Measurements from ENCODE around the gene AHCYL1. TPM values are rescaled to one million over a fixed set of nuclear protein-coding genes. Genes with fewer than 3 reads are reported as not detected.
"Not testable (repeated sequence)": the region's sequence is repeated elsewhere in the genome, so short reads cannot be mapped to it uniquely, and the experiment has no call there.

Gene AHCYL1
- total RNA-seq (ENCODE audit: insufficient read depth, low replicate concordance), result 54.9 TPM

DNA sequence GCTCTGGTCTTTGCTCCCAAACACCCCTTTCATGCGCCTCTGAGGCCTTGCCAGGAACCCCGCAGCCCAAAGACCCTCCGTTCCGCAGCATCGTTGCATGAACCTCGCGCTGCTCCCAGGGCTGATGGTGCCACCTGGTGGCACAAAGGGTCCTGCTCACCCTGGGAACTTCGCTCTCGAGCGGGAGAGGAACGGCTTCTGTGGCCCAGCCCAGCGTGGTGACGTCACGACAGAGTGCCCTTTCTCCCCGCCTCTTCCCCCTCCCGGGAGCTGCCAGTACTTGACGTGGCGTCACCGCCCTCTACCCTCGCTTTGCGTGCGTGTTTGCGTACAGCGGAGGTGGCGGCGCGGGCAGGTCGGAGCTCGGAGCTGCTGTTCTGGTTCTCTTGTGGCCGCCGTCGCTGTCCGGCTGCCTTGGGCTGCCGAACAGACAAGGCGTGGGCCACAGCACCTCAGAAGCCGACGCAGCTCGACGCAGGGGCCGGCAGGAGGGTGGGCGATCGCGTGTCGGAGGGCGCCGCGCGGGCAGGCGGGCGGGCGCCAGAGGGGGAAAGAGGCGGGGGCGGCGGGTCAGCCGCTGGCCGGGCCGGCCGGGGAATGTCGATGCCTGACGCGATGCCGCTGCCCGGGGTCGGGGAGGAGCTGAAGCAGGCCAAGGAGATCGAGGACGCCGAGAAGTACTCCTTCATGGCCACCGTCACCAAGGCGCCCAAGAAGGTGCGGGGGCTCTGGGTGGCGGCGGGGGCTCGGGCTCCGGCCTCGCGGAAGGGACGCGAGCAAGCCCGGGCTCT, at the start of gene AHCYL1:
Gene AHCYL1, plus strand, starts transcription at position 310 of the 791 bp plus-strand sequence. Its CDS starts 288 bp downstream, at position 598.
- DNase-seq (ENCODE audit: low spot score), result peak; percentile 99

DNA sequence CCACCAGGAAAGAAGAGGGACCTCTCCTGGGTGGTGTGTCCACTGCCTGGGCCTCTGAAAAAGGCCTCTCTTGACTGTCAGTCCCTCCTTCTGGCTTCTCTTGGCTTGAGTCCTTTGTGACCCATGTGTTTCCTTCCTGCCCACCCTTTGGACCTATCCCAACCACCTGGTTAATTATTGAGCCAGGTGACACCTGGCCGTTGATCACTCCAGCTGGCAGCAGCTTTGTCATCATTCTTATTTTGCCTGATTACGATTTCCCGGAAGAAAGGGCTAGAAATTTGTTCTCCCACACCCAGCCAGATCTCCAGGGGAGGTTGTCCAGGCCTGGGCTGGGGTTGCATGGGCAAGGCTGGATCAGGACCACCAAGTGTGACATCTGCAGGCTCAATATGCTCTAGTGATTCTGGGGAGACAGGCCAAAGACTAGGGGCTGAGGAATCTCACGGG, 49.1 kb upstream of the AHCYL1 start:
- no peak for DNase-seq (ENCODE audit: low spot score)

DNA sequence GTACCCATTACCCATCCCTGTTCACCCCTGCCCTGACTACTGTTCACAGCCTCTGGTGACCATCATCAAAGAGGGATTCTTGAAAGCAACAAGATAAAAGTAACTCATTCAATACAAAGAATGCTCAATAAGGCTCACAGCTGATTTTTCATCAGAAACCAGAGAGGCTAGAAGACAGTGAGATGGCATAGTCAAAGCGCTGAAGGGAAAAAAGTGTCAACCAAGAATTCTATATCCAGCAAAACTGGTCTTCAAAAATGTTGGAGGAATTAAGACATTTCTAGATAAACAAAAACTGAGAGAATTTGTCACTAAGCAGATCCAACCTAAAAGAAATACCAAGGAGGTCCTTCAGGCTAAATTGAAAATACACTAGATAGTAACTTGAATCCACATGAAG, 46.8 kb upstream of the AHCYL1 start:
- no peak for DNase-seq (ENCODE audit: low spot score)

DNA sequence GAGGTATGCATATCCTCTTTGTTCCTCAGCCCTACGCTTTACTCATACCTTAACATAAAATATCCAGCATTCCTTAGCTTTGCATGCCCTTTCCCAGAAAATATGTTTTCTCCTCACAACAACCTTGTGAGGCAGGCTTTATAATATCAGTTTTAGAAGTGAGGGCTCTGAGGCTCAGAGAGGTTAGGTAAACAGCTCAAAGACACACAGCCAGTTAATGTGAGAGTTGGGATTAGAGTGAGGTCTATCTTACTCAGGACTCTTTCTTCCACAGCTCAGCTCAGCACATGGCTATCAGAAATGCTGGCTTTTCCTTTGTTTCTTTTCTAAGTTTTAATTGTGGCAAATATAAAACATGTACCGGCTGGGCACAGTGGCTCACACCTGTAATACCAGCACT, 46.0 kb upstream of the AHCYL1 start:
- DNase-seq (ENCODE audit: low spot score), result no peak

DNA sequence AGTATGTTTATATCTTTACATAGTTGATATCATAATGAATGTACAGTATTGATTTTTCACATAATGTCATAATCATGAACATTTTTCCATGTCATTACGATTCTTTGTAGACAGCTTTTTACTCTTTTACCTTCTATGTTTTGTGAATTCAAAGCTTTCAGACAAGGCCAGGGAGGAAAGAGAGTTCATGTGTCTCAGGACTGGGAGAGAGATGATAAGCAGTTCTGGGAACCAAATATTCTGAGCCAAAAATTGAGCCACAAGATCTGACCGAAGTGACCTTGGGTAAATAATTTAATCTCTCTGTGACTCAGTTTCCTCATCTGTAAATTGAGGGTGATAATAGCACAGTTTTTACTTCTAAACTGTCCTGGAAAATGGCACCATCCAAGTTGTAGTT, 42.1 kb upstream of the AHCYL1 start:
- DNase-seq (ENCODE audit: low spot score), result no peak

DNA sequence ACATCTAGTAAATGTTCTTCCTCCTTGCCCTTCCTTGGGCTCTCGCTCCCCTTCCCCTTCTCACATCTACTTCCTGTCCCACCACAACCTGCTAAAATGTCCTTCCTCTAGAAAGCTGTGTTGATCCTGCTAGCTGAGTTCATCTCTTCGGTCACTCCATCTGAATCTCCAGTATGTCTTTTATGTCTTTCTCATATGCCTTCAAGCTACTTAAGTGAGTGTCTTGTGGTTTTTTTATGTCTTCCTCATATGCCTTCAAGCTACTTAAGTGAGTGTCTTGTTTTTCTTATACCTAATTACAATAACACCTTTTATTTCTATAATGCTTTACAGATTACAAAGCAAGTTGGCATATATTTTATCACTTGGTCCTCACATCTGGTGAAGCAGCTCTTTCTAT, 40.0 kb upstream of the AHCYL1 start:
- no peak for DNase-seq (ENCODE audit: low spot score)

DNA sequence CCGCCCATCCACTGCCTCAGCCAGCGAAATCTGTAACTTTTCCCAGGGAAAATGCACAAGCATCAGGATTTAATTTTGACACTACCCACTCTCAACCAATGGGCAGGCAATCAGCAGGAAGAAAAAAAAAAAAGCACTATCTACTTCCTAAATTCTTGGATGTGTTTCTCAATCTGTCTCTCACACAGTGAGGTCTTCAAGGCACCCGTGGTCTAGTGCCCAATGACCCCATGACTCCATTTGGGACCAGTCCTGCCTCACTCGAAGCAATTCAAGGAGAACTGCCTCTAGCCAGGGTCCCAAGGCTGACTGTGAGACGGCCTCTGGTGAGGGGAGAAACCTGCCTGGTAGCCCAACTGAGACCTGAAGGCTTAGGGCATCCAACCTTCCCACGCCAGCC, 38.1 kb upstream of the AHCYL1 start:
- no peak for DNase-seq (ENCODE audit: low spot score)

DNA sequence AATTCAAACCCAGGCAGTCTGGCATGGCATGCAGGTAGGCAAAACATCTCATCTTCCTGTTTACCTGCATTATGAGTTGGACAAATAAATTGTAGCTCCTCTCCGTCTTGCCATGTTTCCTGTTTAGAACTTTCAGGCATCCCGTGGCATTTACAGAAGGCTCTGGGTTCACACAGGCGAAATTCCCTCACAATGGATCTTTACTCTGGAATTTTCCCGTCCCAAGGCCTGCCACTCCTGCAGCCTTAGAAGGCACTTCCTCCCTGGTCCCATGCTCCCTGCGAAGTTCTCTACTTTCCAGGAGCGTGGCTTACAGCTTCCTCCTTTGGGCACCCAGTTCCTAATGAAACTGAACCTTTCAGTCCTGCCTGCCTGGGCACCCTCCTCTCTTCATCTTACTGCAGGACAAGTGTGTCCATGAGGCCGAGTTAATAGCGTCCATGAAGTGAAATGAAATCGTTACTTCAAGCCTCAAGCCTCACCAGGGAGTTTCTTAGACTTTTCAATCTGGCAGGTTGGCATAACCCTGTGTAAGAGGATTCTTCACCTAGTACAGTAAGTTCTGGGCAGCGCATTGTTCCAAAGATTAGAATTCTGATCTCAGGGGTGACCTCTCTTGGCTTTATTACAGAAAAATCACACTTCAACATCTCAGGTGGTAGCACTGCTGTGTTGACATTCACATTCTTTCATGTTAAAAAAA, 36.8 kb upstream of the AHCYL1 start:
- no peak for DNase-seq (ENCODE audit: low spot score)

DNA sequence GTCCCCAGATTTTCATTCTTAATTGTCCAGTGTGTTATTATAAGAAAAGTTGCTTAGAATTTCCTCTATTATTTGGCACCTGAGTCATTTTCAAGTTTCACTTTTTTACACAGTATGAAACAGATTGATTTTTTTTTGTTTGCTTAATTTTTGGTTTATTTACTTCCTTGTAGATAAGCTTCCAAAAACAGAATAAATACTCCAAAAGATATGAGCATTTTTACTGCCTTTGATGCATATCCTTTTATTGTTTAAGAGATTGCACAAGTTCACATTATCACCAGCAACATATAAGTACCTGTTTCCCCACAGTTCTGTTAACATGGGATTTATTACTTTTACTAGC, 36.3 kb upstream of the AHCYL1 start:
- no peak for DNase-seq (ENCODE audit: low spot score)

DNA sequence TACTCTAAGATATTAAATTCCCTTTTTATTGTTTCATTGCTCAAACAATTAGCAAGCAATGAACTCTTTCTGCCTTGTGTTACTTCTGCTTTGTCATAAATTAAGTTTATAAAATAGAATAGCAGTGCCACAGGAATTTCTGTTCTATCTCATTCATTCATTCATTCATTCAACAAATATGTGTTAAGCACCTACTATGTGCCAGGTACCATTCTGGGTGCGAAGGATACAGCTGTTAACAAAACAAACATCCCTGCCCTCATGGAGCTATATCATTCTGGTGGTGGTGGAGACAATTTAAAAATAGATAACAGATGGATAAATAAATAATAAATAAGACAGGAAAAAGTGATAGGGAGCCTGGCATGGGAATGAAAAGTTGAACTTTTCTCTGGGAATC, 34.5 kb upstream of the AHCYL1 start:
- no peak for DNase-seq (ENCODE audit: low spot score)

DNA sequence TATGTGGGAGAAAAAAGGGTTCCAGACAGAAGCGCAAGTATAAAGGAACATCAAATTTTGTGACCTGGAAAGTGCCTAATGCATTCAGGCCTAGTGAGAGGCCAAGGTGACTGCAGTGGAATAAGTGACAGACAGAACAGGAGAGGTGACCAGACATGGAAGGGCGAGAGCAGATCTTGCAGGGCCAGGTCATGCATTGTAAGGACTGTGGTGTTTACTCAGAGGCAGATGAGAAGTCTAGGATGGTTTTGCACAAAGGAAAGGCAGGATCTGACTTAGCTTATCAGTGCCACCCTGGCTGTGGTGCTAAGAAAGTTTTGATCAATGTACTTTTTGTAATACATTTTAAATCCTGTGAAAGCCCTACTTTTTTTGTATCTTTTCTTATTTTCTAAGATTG, 34.1 kb upstream of the AHCYL1 start:
- no peak for DNase-seq (ENCODE audit: low spot score)

DNA sequence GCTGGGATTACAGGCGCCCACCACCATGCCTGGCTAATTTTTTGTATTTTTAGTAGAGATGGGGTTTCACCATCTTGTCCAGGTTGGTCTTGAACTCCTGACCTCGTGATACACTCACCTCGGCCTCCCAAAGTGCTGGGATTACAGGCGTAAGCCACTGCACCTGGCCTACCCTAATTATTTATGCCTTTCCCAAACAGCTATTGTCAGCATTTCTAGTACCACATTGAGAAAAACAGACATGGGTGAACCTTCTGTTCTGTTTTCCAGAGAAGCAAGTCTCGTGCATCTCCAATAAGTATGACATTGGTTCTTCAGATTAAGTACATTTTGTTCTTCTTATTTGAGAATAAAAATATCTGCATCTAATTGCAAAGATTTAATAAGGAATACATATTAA, 33.1 kb upstream of the AHCYL1 start:
- not testable (repeated sequence) for DNase-seq (ENCODE audit: low spot score)

DNA sequence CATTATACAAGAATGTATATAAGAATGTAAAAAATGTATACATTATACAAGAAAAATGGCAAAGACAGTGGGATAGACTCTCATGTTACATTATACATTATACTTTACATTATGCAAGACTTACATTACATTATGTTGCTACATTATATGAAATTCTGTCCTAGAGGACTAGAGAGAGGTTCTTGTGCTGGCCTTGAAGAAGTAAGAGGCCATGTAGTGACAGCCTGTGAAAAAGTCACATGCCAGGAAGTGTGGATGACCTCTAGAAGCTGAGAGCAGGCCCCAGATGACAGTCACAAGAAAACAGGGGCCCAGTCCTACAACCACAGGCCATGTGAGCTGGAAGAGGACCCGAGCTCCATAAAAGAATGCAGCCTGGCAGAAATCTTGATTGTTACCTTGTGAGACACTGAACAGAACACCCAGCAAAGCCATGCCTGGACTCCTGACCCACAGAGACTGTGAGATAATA, 30.5 kb upstream of the AHCYL1 start:
- DNase-seq (ENCODE audit: low spot score), result peak; percentile 50

DNA sequence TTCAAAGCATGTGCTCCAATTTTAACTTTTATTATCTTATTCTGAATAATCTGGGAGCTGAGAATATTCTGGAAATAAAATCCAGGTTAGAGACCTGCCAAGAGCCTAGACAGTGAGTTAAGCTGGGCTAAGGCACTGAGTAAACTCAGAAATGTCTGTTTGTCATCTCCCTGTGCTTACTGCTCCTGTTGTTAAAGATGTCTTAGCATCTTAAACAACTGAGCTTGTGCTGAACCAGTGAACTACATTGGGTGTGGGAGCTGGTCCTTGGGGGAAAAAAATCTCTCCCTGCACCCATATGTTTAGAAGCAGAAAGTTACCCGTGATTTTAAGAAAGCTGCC, 25.0 kb upstream of the AHCYL1 start:
- no peak for DNase-seq (ENCODE audit: low spot score)

DNA sequence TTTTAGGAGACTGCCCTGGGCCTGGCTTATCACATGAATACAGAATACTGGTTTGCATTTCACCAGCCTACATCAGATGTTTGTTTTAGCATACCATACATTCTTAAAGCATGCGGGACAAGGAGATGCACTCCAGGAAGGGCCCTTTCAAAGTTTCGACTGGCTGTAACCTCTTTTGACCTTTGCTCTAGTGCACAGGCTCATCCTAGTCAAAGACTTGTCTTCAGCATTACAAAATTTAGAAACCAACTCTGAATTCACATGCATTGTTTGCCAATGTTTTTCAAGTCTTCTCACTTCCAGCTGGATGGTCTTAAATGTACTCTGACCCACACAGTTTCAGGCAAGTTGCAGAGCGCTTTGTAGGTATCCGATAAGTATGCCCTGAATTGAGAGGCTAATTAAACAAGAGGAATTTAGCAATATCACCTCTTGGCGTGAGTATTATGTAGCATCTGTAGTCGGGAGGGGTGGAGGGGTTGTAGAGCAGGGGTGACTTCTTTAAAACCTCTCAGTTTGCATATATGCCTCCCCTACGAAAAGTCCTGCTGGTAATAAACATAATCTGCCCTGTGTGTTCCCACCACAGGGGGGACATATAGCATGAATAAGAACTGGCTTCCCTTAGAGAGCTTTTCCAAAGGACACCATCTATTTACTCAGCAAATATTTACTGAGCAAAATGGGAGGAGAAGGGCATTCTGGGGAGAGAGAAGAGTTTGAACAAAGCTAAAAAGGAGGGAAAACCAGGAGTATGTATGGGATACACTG, 24.4 kb upstream of the AHCYL1 start:
- peak; percentile 58 for DNase-seq (ENCODE audit: low spot score)

DNA sequence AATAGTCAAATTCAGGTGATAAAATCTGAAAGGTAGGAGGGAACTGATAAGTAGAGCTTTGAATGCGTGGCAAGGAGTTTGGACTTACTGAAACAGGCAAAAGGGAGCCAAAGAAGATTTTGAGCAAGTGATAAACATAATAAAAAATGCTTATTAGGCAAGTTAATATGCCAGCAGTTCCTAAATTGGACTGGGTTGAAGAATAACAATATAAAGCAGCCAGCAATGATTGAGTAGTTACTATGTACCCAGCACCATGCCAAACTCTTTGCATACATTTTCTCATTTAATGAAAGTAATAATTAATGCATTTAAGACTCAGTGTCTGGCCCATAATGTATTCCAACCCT, 23.8 kb upstream of the AHCYL1 start:
- no peak for DNase-seq (ENCODE audit: low spot score)

DNA sequence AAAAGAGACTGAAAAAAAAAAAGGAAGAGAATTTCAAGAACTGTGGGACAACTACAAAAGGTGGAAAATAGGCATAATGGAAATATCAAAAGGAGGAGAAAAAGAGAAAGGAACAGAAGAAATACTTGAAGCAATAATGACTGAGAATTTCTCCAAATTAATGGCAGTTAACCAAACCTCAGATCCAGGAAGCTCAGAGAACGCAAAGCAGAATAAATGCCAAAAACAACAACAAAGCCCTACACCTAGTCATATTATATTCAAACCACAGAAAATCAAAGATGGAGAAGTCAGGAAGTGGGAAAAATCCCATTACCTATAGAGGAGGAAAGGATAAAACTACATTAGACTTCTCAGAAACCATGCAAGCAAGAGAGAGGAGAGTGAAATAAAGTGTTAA, 20.7 kb upstream of the AHCYL1 start:
- no peak for DNase-seq (ENCODE audit: low spot score)

DNA sequence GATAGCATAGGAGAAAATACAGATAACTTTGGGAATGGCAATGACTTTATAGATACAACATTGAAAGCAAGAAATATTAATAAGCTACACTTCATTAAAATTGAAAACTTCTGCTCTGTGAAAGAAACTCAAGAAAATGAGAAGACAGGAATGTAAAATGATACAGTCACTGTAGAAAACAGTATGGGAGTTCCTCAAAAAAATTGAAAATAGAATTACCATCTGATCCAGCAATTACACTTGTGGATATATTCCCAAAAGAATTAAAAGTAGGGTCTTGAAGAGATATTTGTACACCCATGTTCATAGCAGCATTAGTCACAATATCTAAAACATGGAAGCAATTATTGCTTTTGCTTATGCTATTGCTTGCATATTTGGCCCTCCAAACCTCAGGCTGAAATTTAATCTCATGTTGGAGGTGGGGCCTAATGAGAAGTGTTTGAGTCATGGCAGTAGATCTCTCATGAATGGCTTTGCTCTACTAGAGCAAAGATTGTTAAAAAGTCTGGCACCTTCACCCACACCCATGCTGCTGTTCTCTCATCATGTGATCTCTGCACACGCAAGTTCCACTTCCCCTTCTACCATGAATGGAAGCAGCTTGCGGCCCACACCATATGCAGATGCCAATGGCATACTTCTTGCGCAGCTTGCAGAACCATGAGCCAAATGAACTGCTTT, 15.3 kb upstream of the AHCYL1 start:
- no peak for DNase-seq (ENCODE audit: low spot score)

DNA sequence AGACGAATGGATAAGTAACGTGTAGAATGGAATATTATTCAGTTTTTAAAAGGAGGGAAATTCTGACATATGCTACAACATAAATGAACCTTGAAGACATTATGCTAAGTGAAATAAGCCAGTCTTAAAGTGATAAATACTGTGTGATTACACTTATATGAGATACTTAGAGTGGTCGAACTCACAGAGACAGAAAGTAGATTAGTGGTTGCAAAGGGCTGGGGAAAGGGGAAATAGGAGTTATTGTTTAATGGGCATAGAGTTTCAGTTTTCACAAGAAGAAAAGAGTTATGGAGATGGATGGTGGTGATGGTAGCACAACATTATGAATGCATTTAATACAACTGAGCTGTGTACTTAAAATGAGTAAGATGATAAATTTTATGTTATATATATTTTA, 14.7 kb upstream of the AHCYL1 start:
- no peak for DNase-seq (ENCODE audit: low spot score)

DNA sequence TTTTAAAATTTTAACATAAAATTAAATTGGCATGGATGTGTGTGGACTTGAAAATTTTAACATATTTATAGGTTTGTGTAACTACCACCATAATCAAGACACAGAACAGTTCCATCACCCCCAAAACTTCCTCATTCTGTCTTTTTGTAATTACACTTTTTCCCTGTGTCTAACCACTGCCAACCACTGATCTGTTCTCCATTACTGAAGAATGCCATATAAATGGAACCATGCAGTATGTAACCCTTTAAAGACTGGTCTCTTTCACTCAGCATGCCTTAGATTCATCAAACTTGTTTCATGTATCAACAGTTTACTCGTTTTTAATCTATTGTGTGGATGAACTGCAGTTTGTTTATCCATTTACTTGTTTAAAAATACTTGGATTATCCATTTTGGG, 13.0 kb upstream of the AHCYL1 start:
- DNase-seq (ENCODE audit: low spot score), result no peak

DNA sequence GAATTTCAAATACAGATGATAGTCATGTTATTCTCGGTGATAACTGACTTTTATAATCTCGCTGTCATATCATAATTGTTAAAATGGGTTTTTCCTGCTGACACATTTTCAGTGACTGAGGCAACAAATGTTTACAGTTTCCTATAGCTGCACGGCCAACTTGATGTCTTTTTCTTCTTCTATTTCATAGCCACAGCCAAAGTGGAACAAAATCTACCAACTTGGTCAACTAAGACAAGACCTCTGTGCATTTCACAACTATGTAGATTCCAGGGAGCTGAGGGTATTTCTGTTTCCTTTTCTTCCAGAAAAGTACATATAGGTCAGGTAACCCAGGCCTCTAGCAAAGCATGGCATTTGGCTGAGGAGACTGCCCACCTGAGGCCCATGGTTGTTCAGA, 10.4 kb upstream of the AHCYL1 start:
- no peak for DNase-seq (ENCODE audit: low spot score)

DNA sequence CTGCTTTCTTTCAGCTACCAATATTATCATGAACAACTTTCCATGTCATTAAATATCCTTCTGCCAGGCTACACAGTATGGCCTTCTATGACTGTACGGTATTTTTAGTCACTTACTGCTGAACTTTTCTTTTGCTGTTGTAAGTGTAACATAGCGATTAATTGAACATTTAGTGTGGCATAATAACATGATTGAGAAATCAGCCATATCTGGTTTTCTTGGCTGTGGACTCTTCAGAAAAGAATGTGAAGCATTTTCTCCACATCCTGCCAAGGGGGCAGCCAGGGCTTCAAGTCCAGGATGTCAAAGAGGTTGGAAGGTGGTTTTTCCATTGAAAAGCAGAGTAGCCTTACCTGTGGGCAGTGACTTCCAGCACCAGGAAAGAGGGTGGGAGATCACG, 8.8 kb upstream of the AHCYL1 start:
- DNase-seq (ENCODE audit: low spot score), result no peak

Measured in umbilical cord (tissue), 2 donors.